ENCODE data around the gene CIAO1.

- no peak for TF ChIP-seq CTCF (IDR thresholded peaks at IDR 0.05 in 4 of 5, conservative IDR thresholded peaks at IDR 0.05 in 1 of 5)
- no peak for TF ChIP-seq POLR2A (IDR thresholded peaks at IDR 0.05)
Measured at GRCh38 chr2:96304606-96305005, 38.6 kb downstream of the CIAO1 start.
